Astrocyte (in vitro differentiated cells and primary cell): ENCODE data around the gene ZDHHC11B. TPM values are rescaled to one million over a fixed set of nuclear protein-coding genes. Genes with fewer than 3 reads are reported as not detected.

ENCODE experiments used
- DNase-seq: peaks from one replicate; pipeline ENCODE4 v3.0.0-alpha.2; 2010; ENCODE audit warnings: low read depth
- FAIRE-seq: peaks from 2 replicates; lab custom pipeline; 2011; peaks lifted over from hg19 to GRCh38; lab: Jason Lieb, UNC
- H2AFZ ChIP-seq: 2 replicates; pipeline ENCODE4 v1.6.0; 2012; ENCODE audit warnings: low read depth, low read length, inconsistent platforms
- H3K27ac ChIP-seq: 2 replicates; pipeline ENCODE4 v1.5.1; 2011; ENCODE audit warnings: low read depth, low read length, inconsistent platforms
- H3K27me3 ChIP-seq: 2 replicates; pipeline ENCODE4 v1.6.0; 2011; ENCODE audit warnings: low read length, inconsistent platforms; ENCODE audit not compliant: insufficient read depth
- H3K36me3 ChIP-seq: 2 replicates; pipeline ENCODE4 v1.5.1; 2011; ENCODE audit warnings: low read length, inconsistent platforms; ENCODE audit not compliant: insufficient read depth
- H3K4me1 ChIP-seq: 2 replicates; pipeline ENCODE4 v1.5.1; 2011; ENCODE audit warnings: low read length, inconsistent platforms; ENCODE audit not compliant: insufficient read depth
- H3K4me2 ChIP-seq: 2 replicates; pipeline ENCODE4 v1.6.0; 2012; ENCODE audit warnings: low read length, inconsistent platforms
- H3K4me3 ChIP-seq: 2 replicates; pipeline ENCODE4 v1.5.1; 2011; ENCODE audit warnings: low read depth, mild to moderate bottlenecking, low read length, inconsistent platforms; ENCODE audit not compliant: insufficient read depth
- H3K79me2 ChIP-seq: 2 replicates; pipeline ENCODE4 v1.6.0; 2012; ENCODE audit warnings: mild to moderate bottlenecking, low read length, inconsistent platforms; ENCODE audit not compliant: insufficient read depth
- H3K9ac ChIP-seq: 2 replicates; pipeline ENCODE4 v1.6.0; 2012; ENCODE audit warnings: mild to moderate bottlenecking, low read length, inconsistent platforms
- H3K9me3 ChIP-seq: 2 replicates; pipeline ENCODE4 v1.5.1; 2012; ENCODE audit warnings: low read depth, mild to moderate bottlenecking, low read length, inconsistent platforms; ENCODE audit not compliant: insufficient read depth
- H4K20me1 ChIP-seq: 2 replicates; pipeline ENCODE4 v1.6.0; 2012; ENCODE audit warnings: low read length, inconsistent platforms; ENCODE audit not compliant: insufficient read depth
- H3K27ac Mint-ChIP-seq: one replicate; pipeline ENCODE4 v1.8.0; 2021; ENCODE audit warnings: mild to moderate bottlenecking, mixed read lengths; ENCODE audit not compliant: unreplicated experiment
- H3K27me3 Mint-ChIP-seq: one replicate; pipeline ENCODE4 v1.8.0; 2021; ENCODE audit warnings: low read depth, mixed read lengths; ENCODE audit not compliant: unreplicated experiment
- H3K36me3 Mint-ChIP-seq: one replicate; pipeline ENCODE4 v1.8.0; 2021; ENCODE audit warnings: low read depth, mixed read lengths; ENCODE audit not compliant: unreplicated experiment
- H3K4me1 Mint-ChIP-seq: one replicate; pipeline ENCODE4 v1.8.0; 2021; ENCODE audit warnings: low read depth, mixed read lengths; ENCODE audit not compliant: unreplicated experiment
- H3K4me3 Mint-ChIP-seq: one replicate; pipeline ENCODE4 v1.8.0; 2021; ENCODE audit warnings: mild to moderate bottlenecking, moderate library complexity, mixed read lengths; ENCODE audit not compliant: unreplicated experiment
- H3K9me3 Mint-ChIP-seq: one replicate; pipeline ENCODE4 v1.8.0; 2021; ENCODE audit warnings: mild to moderate bottlenecking, mixed read lengths; ENCODE audit not compliant: unreplicated experiment
- EZH2 ChIP-seq: IDR thresholded peaks from 2 replicates; pipeline ENCODE4 v1.6.1; 2012; ENCODE audit warnings: mild to moderate bottlenecking, low read length, inconsistent platforms; ENCODE audit not compliant: insufficient read depth
- total RNA-seq: library from RNA; stranded (reverse); gene quantifications from 2 replicates; pipeline ENCODE4 v1.2.1, GENCODE V29; 2021
- TF ChIP-seq, protein P1 (sequence below): IDR thresholded peaks from 2 replicates; pipeline ENCODE4 v1.5.1; 2011; ENCODE audit warnings: low read depth, mild to moderate bottlenecking, inconsistent platforms, low read length, moderate library complexity; ENCODE audit not compliant: insufficient read depth

The ZDHHC11B gene
- total RNA-seq, 1 donor from 2014 or later, result 0.23 TPM

DNA sequence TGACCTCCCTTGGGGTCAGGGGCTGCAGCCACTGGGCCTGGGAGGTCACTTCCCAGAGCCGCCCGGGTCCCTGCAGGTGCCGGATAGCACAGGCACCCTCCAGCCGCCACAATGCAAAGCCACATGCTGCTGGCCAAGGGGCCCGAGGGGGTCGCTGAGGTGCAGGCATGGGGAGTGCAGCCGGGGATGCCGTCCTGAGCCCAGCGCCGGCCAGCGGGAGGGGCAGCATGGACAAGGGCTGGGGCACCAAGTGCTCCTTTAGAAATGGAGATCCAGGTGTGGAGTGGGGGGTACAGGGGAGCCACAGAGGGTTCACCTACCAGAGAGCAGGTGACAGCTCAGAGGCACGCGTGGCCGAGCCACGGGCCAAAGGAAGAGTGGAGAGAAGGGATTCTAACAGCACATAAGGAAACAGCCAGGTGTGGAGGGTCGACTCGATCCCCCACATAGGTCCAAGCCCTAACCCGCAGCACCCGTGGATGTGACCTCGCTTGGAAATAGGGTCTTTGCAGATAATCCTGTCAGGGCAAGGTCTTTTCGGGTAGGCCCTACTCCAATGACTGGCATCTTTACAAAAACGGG lies 24.7 kb downstream of the ZDHHC11B start:
- DNase-seq (no peak), FAIRE-seq (no peak)
- H3K9me3 ChIP-seq, result no peaks in the 10 kb centered on the region
- TF ChIP-seq, protein P1, sequence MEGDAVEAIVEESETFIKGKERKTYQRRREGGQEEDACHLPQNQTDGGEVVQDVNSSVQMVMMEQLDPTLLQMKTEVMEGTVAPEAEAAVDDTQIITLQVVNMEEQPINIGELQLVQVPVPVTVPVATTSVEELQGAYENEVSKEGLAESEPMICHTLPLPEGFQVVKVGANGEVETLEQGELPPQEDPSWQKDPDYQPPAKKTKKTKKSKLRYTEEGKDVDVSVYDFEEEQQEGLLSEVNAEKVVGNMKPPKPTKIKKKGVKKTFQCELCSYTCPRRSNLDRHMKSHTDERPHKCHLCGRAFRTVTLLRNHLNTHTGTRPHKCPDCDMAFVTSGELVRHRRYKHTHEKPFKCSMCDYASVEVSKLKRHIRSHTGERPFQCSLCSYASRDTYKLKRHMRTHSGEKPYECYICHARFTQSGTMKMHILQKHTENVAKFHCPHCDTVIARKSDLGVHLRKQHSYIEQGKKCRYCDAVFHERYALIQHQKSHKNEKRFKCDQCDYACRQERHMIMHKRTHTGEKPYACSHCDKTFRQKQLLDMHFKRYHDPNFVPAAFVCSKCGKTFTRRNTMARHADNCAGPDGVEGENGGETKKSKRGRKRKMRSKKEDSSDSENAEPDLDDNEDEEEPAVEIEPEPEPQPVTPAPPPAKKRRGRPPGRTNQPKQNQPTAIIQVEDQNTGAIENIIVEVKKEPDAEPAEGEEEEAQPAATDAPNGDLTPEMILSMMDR, result no peak
- TF ChIP-seq EZH2, result no peak
- H3K4me1 ChIP-seq, result no peaks in the 10 kb centered on the region
- H3K27me3 Mint-ChIP-seq, result peaks cover 24% of the 10 kb centered on the region
- no peak overlapping the region for H3K4me3 Mint-ChIP-seq
- H3K36me3 ChIP-seq, result no peaks in the 10 kb centered on the region
- no peak overlapping the region for H3K27ac ChIP-seq
- H3K4me2 ChIP-seq, result no peak overlapping the region
- H3K9me3 Mint-ChIP-seq, result no peaks in the 10 kb centered on the region
- no peaks in the 10 kb centered on the region for H3K4me1 Mint-ChIP-seq
- no peak overlapping the region for H3K27ac Mint-ChIP-seq
- no peak overlapping the region for H2AFZ ChIP-seq
- H4K20me1 ChIP-seq, result no peaks in the 10 kb centered on the region
- H3K4me3 ChIP-seq, result no peak overlapping the region
- peaks cover 3% of the 10 kb centered on the region for H3K36me3 Mint-ChIP-seq
- H3K27me3 ChIP-seq, result peaks cover 4% of the 10 kb centered on the region
- no peak overlapping the region for H3K9ac ChIP-seq
- H3K79me2 ChIP-seq, result no peaks in the 10 kb centered on the region

DNA sequence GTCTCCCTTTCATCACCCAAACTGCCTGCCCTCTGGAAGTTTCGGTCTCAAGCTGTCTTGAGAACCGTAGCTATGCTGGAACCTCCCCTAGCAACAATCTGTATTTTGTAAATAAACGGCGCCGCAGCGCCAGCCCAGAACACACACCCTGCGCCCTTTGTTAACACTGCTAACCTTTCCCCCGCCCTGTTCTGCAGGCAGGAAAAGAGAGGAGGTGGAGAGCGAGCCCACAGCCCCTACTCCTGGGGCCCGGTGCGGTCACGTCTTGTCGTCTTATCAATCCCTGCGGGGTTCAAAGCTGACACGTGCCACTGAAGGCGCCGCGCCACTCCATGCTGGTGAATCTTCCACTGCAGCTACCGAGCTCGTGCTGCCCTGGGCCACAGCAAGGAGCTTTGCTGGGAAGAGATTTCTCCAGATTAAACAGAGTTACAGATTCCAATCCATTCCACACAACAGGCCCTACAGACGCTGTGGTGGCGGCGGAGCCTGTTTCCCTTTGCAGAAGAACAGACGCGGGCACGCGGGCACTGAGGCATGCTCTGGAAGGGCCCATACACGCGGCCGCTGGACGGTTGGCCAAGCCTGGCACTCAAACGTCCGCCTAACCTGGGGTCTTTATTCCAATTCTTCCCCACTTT lies 25.3 kb downstream of the ZDHHC11B start:
- Histone ChIP-seq H3K9me3 (no peaks in the 10 kb centered on the region), H3K27ac (no peak overlapping the region), H4K20me1 (no peaks in the 10 kb centered on the region), H3K9ac (no peak overlapping the region), H3K36me3 (no peaks in the 10 kb centered on the region), H3K4me3 (no peak overlapping the region), H3K27me3 (peaks cover 4% of the 10 kb centered on the region), H3K4me2 (no peak overlapping the region), H3K79me2 (no peaks in the 10 kb centered on the region), H2AFZ (no peak overlapping the region), H3K4me1 (no peaks in the 10 kb centered on the region)
- FAIRE-seq (no peak), DNase-seq (no peak)
- peaks cover 3% of the 10 kb centered on the region for H3K36me3 Mint-ChIP-seq
- TF ChIP-seq, protein P1, result no peak
- TF ChIP-seq EZH2, result no peak
- no peaks in the 10 kb centered on the region for H3K4me1 Mint-ChIP-seq
- H3K4me3 Mint-ChIP-seq, result no peak overlapping the region
- peaks cover 26% of the 10 kb centered on the region for H3K27me3 Mint-ChIP-seq
- H3K9me3 Mint-ChIP-seq, result no peaks in the 10 kb centered on the region
- H3K27ac Mint-ChIP-seq, result no peak overlapping the region

DNA sequence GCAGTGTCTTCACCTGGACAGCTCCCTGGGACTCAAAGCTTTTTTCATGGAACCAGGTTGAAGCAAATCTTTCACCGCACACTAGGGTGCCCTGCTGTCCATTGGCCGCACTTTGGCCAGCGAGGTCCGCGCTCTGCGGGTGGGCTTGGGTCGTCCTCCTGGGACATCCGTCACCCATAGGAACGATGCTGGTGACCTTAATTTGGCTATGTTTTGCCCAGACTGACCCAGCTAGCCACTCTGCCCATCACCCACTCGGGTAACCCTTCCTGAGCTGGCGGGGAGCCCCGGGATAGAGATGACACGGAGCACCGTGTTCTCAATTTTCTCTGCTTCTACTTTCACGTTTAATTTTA lies 25.9 kb downstream of the ZDHHC11B start:
- no peak for FAIRE-seq
- H3K27ac Mint-ChIP-seq, result no peak overlapping the region
- Histone ChIP-seq H3K4me2 (no peak overlapping the region), H3K79me2 (no peaks in the 10 kb centered on the region), H3K9me3 (no peaks in the 10 kb centered on the region), H3K4me1 (no peaks in the 10 kb centered on the region), H2AFZ (no peak overlapping the region), H3K4me3 (no peak overlapping the region), H4K20me1 (no peaks in the 10 kb centered on the region), H3K27ac (no peak overlapping the region), H3K9ac (no peak overlapping the region), H3K36me3 (no peaks in the 10 kb centered on the region), H3K27me3 (peaks cover 4% of the 10 kb centered on the region)
- H3K27me3 Mint-ChIP-seq, result peaks cover 28% of the 10 kb centered on the region
- no peak overlapping the region for H3K4me3 Mint-ChIP-seq
- TF ChIP-seq EZH2, result no peak
- TF ChIP-seq, protein P1, result no peak
- DNase-seq, result no peak
- no peaks in the 10 kb centered on the region for H3K9me3 Mint-ChIP-seq
- peaks cover 2% of the 10 kb centered on the region for H3K36me3 Mint-ChIP-seq
- H3K4me1 Mint-ChIP-seq, result no peaks in the 10 kb centered on the region
